GM12874 (cell line): ENCODE data around the gene TMPO.

Source experiments
- CTCF ChIP-seq: IDR thresholded peaks from 2 replicates; pipeline ENCODE4 v1.5.1; 2011; ENCODE audit warnings: low read depth, mild to moderate bottlenecking, control low read depth, low read length, moderate library complexity; ENCODE audit not compliant: insufficient read depth

Gene TMPO

GRCh38 chr12:98503342-98503591 is 12.1 kb upstream of the TMPO start:
- TF ChIP-seq CTCF, result no peak

- TF ChIP-seq CTCF, result no peak
Measured at GRCh38 chr12:98503592-98504367, 11.6 kb upstream of the TMPO start.

GRCh38 chr12:98504368-98504617 is 11.1 kb upstream of the TMPO start:
- TF ChIP-seq CTCF, result no peak

- TF ChIP-seq CTCF, result no peak
Measured at GRCh38 chr12:98509063-98509462, 6.3 kb upstream of the TMPO start.

GRCh38 chr12:98513379-98514322 is 1.7 kb upstream of the TMPO start:
- TF ChIP-seq CTCF, result no peak

GRCh38 chr12:98514982-98515286 is 456 bp upstream of the TMPO start:
- TF ChIP-seq CTCF, result no peak

GRCh38 chr12:98516111-98516873 is 902 bp downstream of the TMPO start:
- TF ChIP-seq CTCF, result peak; percentile 57
